Mucosa of stomach (tissue), 1 donor: ENCODE measurements around the gene RAP1GAP2.
"Not testable (repeated sequence)": the region's sequence is repeated elsewhere in the genome, so short reads cannot be mapped to it uniquely, and the experiment has no call there.

ENCODE experiments used
- H3K27me3 ChIP-seq: one replicate; pipeline ENCODE4 v1.7.0; 2013; ENCODE audit warnings: mild to moderate bottlenecking, low read length; ENCODE audit not compliant: control insufficient read depth, insufficient read depth
- H3K36me3 ChIP-seq: one replicate; pipeline ENCODE4 v1.7.0; 2013; ENCODE audit warnings: low read length; ENCODE audit not compliant: control insufficient read depth, insufficient read depth
- H3K4me1 ChIP-seq: one replicate; pipeline ENCODE4 v1.7.0; 2013; ENCODE audit warnings: mild to moderate bottlenecking, low read length; ENCODE audit not compliant: control insufficient read depth, insufficient read depth
- H3K4me3 ChIP-seq: one replicate; pipeline ENCODE4 v1.7.0; 2013; ENCODE audit warnings: low read length
- H3K9ac ChIP-seq: one replicate; pipeline ENCODE4 v1.7.0; 2013; ENCODE audit warnings: mild to moderate bottlenecking, low read length, moderate library complexity
- H3K9me3 ChIP-seq: one replicate; pipeline ENCODE4 v1.7.0; 2013; ENCODE audit warnings: mild to moderate bottlenecking, low read length, moderate library complexity; ENCODE audit not compliant: control insufficient read depth
- donor health status: Pancreatic carcinoma.

RAP1GAP2 gene

GRCh38 chr17:3025421-3026124, 229.3 kb downstream of the RAP1GAP2 start:
- Histone ChIP-seq H3K4me3 (no peak overlapping the region), H3K9ac (no peak overlapping the region), H3K36me3 (peaks cover 4% of the 10 kb centered on the region), H3K4me1 (no peaks in the 10 kb centered on the region), H3K9me3 (no peaks in the 10 kb centered on the region), H3K27me3 (no peaks in the 10 kb centered on the region)

DNA sequence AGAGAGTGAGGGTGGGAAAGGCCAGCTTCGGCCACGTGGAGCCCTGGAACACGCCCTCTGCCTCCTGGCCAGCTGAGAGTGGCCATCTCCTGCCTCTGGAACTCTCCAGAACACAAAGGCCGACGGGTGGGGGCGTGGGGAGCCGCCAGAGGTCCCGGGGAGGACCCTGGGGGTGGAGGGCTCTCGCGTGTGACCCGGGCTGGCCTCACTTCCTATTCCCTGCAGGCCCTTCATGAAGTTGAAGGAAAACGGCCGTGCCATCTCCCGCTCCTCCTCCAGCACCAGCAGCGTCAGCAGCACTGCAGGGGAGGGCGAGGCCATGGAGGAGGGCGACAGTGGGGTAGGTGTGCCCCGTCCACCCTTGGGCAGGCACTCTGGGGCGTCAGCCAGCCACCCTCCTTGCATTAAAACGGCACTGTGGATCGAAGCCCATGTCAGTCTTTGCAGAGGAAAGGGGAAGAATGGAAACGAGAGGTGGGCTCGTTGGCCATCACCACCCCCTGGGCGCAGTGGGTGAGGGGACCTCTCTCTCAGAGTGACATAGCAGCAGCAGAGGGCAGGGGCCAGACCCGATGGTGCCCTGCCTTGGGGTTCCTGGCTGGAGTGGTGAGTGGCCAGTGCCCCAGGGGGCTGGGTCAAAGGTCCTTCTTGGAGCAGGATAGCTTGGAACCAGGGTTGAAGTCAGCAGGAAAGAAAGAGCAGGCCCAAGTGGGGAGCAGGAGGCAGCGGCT, 230.1 kb downstream of the RAP1GAP2 start:
- no peak overlapping the region for H3K9ac ChIP-seq
- no peak overlapping the region for H3K4me3 ChIP-seq
- no peaks in the 10 kb centered on the region for H3K4me1 ChIP-seq
- H3K36me3 ChIP-seq = peaks cover 4% of the 10 kb centered on the region
- H3K9me3 ChIP-seq = no peaks in the 10 kb centered on the region
- H3K27me3 ChIP-seq = no peaks in the 10 kb centered on the region

- Histone ChIP-seq H3K9ac (no peak overlapping the region), H3K4me3 (no peak overlapping the region), H3K9me3 (no peaks in the 10 kb centered on the region), H3K27me3 (no peaks in the 10 kb centered on the region), H3K36me3 (peaks cover 4% of the 10 kb centered on the region), H3K4me1 (no peaks in the 10 kb centered on the region)
Observed at GRCh38 chr17:3026856-3027751, 230.9 kb downstream of the RAP1GAP2 start.

DNA sequence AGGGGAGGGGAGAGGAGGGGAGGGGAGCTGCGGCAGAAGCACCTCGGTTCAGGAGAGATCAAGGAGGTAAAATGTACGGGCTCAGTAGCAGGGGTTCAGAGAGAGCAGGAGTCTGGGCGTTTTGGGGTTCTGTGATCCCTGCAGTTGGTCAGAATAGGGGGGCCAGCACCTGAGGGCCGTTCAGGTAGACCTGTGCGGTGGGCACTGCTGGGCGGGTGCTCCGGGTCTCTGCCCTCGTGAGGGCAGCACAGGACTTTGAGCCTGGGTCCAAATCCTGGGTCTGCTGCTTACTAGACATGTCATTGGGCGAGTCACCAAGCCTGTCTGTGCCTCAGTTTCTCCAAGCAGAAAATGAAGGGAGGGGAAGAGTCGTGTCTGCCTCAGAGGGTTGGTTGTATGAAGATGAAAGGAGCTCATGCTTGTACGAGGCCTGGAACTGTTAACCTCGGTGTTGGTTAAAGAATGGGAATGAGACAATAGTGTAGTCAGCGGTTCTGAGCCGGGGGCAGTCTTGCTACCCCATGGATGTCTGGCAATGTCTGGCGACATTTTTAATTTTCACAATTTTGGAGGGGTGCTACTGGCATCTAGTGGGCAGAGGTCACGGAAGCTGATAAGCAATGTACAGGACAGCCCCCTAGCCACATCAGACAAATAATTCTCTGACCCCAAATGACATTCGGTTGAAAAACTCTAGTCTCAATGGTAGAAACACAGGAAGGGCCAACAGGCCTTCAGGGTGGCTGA, 231.7 kb downstream of the RAP1GAP2 start:
- Histone ChIP-seq H3K9me3 (no peaks in the 10 kb centered on the region), H3K4me3 (no peak overlapping the region), H3K27me3 (no peaks in the 10 kb centered on the region), H3K9ac (no peak overlapping the region), H3K36me3 (peaks cover 4% of the 10 kb centered on the region), H3K4me1 (no peaks in the 10 kb centered on the region)

DNA sequence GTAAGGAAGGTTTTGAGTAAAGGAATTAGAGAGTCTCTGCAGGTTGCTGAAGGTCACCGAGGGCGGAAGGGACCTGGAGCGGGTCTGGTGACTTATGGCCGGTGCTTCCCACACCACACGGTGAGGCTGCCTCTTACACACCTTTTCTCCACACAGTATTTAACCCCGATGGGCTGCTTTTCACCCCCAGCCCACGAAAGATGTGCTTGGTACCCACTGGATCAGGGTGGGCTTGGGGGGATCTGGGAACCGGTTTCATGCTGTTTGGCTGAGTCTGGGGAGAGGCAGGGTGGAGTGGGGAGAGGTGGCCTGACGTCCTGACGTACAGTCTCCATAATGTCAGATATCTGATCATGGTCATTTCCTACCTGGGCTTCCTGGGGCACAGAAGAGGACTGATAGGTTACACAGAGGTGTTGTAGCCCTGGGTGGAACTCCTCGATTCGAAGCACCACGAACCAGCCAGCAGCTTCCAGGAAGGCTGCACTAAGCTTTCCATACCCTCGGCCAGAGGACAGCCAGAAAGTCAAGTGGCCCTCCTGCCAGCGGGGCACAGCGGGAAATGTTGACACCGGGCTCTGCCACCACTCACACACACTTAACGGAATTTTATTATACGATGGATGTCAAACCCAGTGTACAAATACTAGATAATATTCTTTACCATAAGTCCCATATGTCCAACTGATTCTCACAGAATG, 233.1 kb downstream of the RAP1GAP2 start:
- peaks cover 4% of the 10 kb centered on the region for H3K36me3 ChIP-seq
- no peak overlapping the region for H3K4me3 ChIP-seq
- no peak overlapping the region for H3K9ac ChIP-seq
- no peaks in the 10 kb centered on the region for H3K27me3 ChIP-seq
- H3K4me1 ChIP-seq = no peaks in the 10 kb centered on the region
- H3K9me3 ChIP-seq = no peaks in the 10 kb centered on the region

DNA sequence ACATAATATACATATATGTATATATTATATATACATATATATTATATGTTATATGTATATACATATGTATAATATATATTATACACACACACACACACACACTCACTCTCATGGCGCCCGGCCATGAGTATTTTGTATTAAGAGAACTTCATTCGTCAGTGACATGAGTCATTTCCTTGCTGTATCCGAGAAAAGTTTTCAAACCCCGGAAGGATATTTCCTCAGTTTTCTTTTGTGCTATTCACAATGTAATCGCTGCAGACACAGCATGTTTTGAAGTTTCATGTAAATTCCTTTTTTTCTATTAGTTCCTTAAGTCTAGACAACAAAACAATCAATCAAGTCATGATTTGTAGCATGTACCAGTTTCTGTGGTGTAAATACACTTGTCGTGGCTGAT, 233.9 kb downstream of the RAP1GAP2 start:
- Histone ChIP-seq H3K4me1 (no peaks in the 10 kb centered on the region), H3K36me3 (peaks cover 4% of the 10 kb centered on the region), H3K27me3 (no peaks in the 10 kb centered on the region), H3K4me3 (no peak overlapping the region), H3K9ac (no peak overlapping the region), H3K9me3 (no peaks in the 10 kb centered on the region)

- not testable (repeated sequence) for H3K9me3 ChIP-seq, H3K4me1 ChIP-seq, H3K9ac ChIP-seq, H3K36me3 ChIP-seq, H3K27me3 ChIP-seq, H3K4me3 ChIP-seq
Observed at GRCh38 chr17:3030852-3031470, 234.7 kb downstream of the RAP1GAP2 start.

- H3K4me1 ChIP-seq = no peaks in the 10 kb centered on the region
- peaks cover 3% of the 10 kb centered on the region for H3K27me3 ChIP-seq
- no peak overlapping the region for H3K9ac ChIP-seq
- H3K4me3 ChIP-seq = no peak overlapping the region
- H3K36me3 ChIP-seq = peaks cover 4% of the 10 kb centered on the region
- no peaks in the 10 kb centered on the region for H3K9me3 ChIP-seq
Observed at GRCh38 chr17:3032258-3033247, 236.3 kb downstream of the RAP1GAP2 start.

DNA sequence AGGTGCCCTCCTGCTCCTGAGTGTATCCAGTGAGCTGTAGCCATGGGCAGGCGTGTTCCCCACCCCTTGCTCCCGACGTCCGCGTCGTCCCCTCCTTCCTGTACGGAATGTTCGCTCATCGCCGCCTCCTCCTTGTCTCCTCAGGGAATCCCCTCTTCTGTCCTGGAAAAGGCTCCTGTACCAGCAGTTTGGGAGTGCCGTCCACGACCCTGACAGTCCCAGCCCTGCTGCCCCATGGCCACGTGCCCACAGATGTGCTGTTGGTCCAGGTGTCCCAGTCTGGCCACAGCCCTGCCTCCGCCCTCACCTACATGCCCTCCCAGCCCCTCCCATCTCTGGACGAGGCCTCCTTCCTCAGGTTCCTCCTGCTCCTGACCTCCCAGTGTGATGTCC, 237.0 kb downstream of the RAP1GAP2 start:
- Histone ChIP-seq H3K27me3 (peaks cover 3% of the 10 kb centered on the region), H3K36me3 (peaks cover 4% of the 10 kb centered on the region), H3K9ac (no peak overlapping the region), H3K4me3 (no peak overlapping the region), H3K9me3 (no peaks in the 10 kb centered on the region), H3K4me1 (no peaks in the 10 kb centered on the region)
